GM12891 (cell line): Measurements from ENCODE around the gene FAN1.

Experiments used
- POLR2A ChIP-seq: IDR thresholded peaks from 2 replicates; pipeline ENCODE4 v1.6.1; 2011; ENCODE audit warnings: low read depth, low read length, control low read depth
- TAF1 ChIP-seq: IDR thresholded peaks from 2 replicates; pipeline ENCODE4 v1.6.1; 2011; ENCODE audit warnings: low read depth, low read length, control low read depth

DNA sequence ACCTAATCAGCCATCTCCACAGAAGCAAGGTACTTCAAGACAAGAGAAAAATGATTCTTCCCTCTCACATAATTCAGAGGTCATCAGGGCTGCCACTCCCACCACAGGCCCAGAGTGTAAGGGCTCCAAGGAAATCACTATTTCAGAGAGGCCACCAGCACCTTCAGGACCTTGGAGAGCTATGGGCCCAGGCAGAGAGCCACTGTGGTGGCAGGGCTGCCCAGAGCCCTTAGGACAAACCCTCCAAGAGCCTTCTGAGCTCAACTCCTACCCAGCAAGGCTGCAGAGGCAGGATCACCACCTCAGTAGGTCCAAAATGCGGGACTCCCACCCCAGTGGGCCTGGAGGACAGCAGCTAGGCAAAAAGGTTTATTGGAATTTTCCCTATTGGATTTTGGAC, 17.9 kb upstream of the FAN1 start:
- TF ChIP-seq POLR2A = no peak
- no peak for TF ChIP-seq TAF1
